Body of pancreas (tissue), 4 donors: Measurements from ENCODE around the gene COMP.
"Not testable (repeated sequence)": the region's sequence is repeated elsewhere in the genome, so short reads cannot be mapped to it uniquely, and the experiment has no call there.

ENCODE experiments used
- CTCF ChIP-seq, 7 experiments: fragments of 450-650 bp in 4 of 7; fragments of 200-600 bp in 3 of 7; sonication (generic) in 3 of 7; IDR thresholded peaks; one replicate each; pipeline ENCODE4 v1.5.1; 2016 to 2019; ENCODE audit warnings: antibody characterized with exemption in 7 of 7
- POLR2A ChIP-seq, 3 donors: fragments of 450-650 bp; IDR thresholded peaks; one replicate each; pipeline ENCODE4 v1.6.1; 2016; ENCODE audit warnings: antibody characterized with exemption in 3 of 3, mild to moderate bottlenecking in 2 of 3

GRCh38 chr19:18733762-18734332 lies 57.3 kb downstream of the COMP start:
- not testable (repeated sequence) for TF ChIP-seq CTCF, POLR2A (IDR thresholded peaks at IDR 0.05)
